ENCODE measurements around the gene RBMS3.

GRCh38 chr3:29972320-29972993, 691.6 kb downstream of the RBMS3 start:
- no peak for TF ChIP-seq EZH2 (IDR thresholded peaks at IDR 0.05; ENCODE audit: low read depth, unreplicated experiment)
- no peak for TF ChIP-seq CTCF (conservative IDR thresholded peaks at IDR 0.05; ENCODE audit: low read depth in 2 of 2)
